MM.1S (cell line): Measurements from ENCODE around the gene PILRB.
"Not testable (repeated sequence)": the region's sequence is repeated elsewhere in the genome, so short reads cannot be mapped to it uniquely, and the experiment has no call there.

Experiments
- DNase-seq: peaks from one replicate; pipeline ENCODE4 v3.0.0-alpha.2; 2015
- H2AFZ ChIP-seq: fragments of 300-600 bp; sonication (generic); 2 replicates; pipeline ENCODE4 v1.6.0; 2016; ENCODE audit warnings: antibody characterized with exemption, low read length
- H3F3A ChIP-seq: fragments of 300-600 bp; sonication (generic); 2 replicates; pipeline ENCODE4 v1.6.1; 2016; ENCODE audit warnings: mild to moderate bottlenecking, antibody characterized with exemption, low read length, moderate library complexity, mixed read lengths; ENCODE audit not compliant: insufficient read depth
- H3K27ac ChIP-seq: fragments of 300-600 bp; sonication (generic); 2 replicates; pipeline ENCODE4 v1.5.1; 2016; ENCODE audit warnings: mild to moderate bottlenecking, low read length
- H3K27me3 ChIP-seq: fragments of 300-600 bp; sonication (generic); replicated peaks from 2 replicates; pipeline ENCODE4 v1.6.0; 2016; ENCODE audit warnings: low read length; ENCODE audit not compliant: insufficient read depth
- H3K36me3 ChIP-seq: fragments of 300-600 bp; sonication (generic); replicated peaks from 2 replicates; pipeline ENCODE4 v1.6.1; 2016; ENCODE audit warnings: mild to moderate bottlenecking, low read length, mixed read lengths; ENCODE audit not compliant: insufficient read depth
- H3K4me1 ChIP-seq: fragments of 300-600 bp; sonication (generic); 2 replicates; pipeline ENCODE4 v1.6.1; 2016; ENCODE audit warnings: low read length, mixed read lengths
- H3K4me2 ChIP-seq: fragments of 300-600 bp; sonication (generic); 2 replicates; pipeline ENCODE4 v1.6.0; 2016; ENCODE audit warnings: low read depth, low read length
- H3K4me3 ChIP-seq: fragments of 300-600 bp; sonication (generic); 2 replicates; pipeline ENCODE4 v1.5.1; 2016; ENCODE audit warnings: low read length, mixed read lengths
- H3K79me2 ChIP-seq: fragments of 300-600 bp; sonication (generic); 2 replicates; pipeline ENCODE4 v1.6.1; 2016; ENCODE audit warnings: mixed run types, low read length, mixed read lengths
- H3K9ac ChIP-seq: fragments of 300-600 bp; sonication (generic); 2 replicates; pipeline ENCODE4 v1.6.1; 2016; ENCODE audit warnings: low read length, mixed read lengths
- H3K9me2 ChIP-seq: fragments of 300-600 bp; sonication (generic); replicated peaks from 2 replicates; pipeline ENCODE4 v1.6.1; 2016; ENCODE audit warnings: mild to moderate bottlenecking, low read length, mixed read lengths; ENCODE audit not compliant: insufficient read depth
- H3K9me3 ChIP-seq: fragments of 300-600 bp; sonication (generic); replicated peaks from 2 replicates; pipeline ENCODE4 v1.6.1; 2016; ENCODE audit warnings: mild to moderate bottlenecking, low read length, mixed read lengths; ENCODE audit not compliant: insufficient read depth
- H4K20me1 ChIP-seq: fragments of 300-600 bp; sonication (generic); 2 replicates; pipeline ENCODE4 v1.6.1; 2016; ENCODE audit warnings: mild to moderate bottlenecking, low read length, moderate library complexity, mixed read lengths; ENCODE audit not compliant: insufficient read depth
- CTCF ChIP-seq: fragments of 300-600 bp; sonication (generic); IDR thresholded peaks from 2 replicates; pipeline ENCODE4 v1.5.1; 2016; ENCODE audit warnings: antibody characterized with exemption, low read length, mixed read lengths
- EZH2 ChIP-seq: fragments of 300-600 bp; sonication (generic); optimal IDR thresholded peaks from 2 replicates; pipeline ENCODE3; 2017; ENCODE audit warnings: low read depth, mild to moderate bottlenecking, antibody characterized with exemption, low read length, mixed read lengths
- EZH2phosphoT487 ChIP-seq: fragments of 300-600 bp; sonication (generic); IDR thresholded peaks from 2 replicates; pipeline ENCODE4 v1.6.1; 2018; ENCODE audit warnings: antibody characterized with exemption, low read length

The PILRB gene

DNA sequence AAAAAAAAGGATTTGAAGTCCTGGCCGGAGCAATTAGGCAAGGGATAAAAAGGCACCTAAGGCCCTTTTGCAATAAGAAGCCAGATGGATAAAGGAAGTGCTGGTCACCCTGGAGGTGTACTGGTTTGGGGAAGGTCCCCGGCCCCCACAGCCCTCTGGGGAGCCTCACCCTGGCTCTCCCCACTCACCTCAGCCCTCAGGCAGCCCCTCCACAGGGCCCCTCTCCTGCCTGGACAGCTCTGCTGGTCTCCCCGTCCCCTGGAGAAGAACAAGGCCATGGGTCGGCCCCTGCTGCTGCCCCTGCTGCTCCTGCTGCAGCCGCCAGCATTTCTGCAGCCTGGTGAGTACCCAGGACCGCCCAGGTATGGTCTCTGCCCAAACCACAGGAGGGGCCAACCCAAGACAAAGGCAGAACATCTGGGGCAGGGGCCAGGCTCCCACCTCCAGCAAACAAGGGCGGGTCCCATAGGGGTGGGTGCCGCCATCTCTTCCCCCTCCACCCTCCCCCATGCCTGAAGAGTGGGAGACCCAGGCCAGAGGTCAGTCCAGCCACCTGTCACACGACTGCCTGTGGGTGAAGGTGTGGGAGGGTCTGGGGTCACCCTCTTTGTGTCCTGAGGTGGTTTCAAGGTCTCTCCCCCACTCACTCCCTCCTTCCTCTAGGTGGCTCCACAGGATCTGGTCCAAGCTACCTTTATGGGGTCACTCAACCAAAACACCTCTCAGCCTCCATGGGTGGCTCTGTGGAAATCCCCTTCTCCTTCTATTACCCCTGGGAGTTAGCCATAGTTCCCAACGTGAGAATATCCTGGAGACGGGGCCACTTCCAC is at the start of gene PILRB:
Gene PILRB, plus strand, starts transcription at position 91 of the 830 bp plus-strand sequence. Its CDS starts 186 bp downstream, at position 277.
- H3K36me3 ChIP-seq, result peaks cover 7% of the 10 kb centered on the region; the same call in 1 of the 2 replicates
- no peak within 1 kb of the TSS for H3K4me2 ChIP-seq

DNA sequence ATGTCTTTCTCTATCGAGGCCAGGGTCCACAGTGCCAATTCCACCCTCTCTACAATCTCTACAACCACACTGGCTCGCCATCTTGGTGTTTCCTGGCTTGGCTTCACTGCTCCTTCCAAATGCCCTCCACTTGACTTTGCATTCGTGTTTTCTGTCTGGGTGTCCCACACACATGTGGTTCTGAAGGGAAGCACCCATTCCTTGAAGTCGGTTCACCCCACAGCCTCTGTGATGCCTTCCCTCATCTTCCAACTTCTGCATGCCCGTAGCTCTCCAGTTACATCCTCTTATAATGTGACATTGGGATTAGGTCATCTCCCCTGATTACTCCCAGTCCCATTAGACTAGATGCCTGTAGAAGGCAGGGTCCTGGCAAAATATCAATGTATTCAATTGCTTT is 39.6 kb upstream of the PILRB start:
- H4K20me1 ChIP-seq, H3K4me3 ChIP-seq, H3K9me2 ChIP-seq, H2AFZ ChIP-seq, H3K27ac ChIP-seq, H3F3A ChIP-seq, H3K79me2 ChIP-seq, H3K9me3 ChIP-seq, H3K36me3 ChIP-seq, H3K4me2 ChIP-seq, H3K9ac ChIP-seq, H3K27me3 ChIP-seq, H3K4me1 ChIP-seq, DNase-seq: not testable (repeated sequence)

More for the DNA sequence above, at the start of gene PILRB:
- H3K4me1 ChIP-seq, result no peaks in the 10 kb centered on the region
- no peak within 1 kb of the TSS for H3K4me3 ChIP-seq
- TF ChIP-seq EZH2 (no peak), CTCF (no peak), EZH2phosphoT487 (no peak)
- H4K20me1 ChIP-seq, result no peaks in the 10 kb centered on the region
- H3K79me2 ChIP-seq, result no peaks in the 10 kb centered on the region
- DNase-seq, result no peak
- H3K9me2 ChIP-seq, result no peaks in the 10 kb centered on the region
- H3K27me3 ChIP-seq, result no peaks in the 10 kb centered on the region
- peaks cover 2% of the 10 kb centered on the region for H3F3A ChIP-seq
- H3K9me3 ChIP-seq, result no peaks in the 10 kb centered on the region
- no peak within 1 kb of the TSS for H3K9ac ChIP-seq
- no peak within 1 kb of the TSS for H2AFZ ChIP-seq
- H3K27ac ChIP-seq, result no peak within 1 kb of the TSS

- not testable (repeated sequence) for H3K4me2 ChIP-seq, H4K20me1 ChIP-seq, H3K4me3 ChIP-seq, H2AFZ ChIP-seq, DNase-seq, H3K36me3 ChIP-seq, H3K4me1 ChIP-seq, H3K27ac ChIP-seq, H3K9me3 ChIP-seq, H3K9me2 ChIP-seq, H3K79me2 ChIP-seq, H3K9ac ChIP-seq, H3F3A ChIP-seq, H3K27me3 ChIP-seq
Observed at GRCh38 chr7:100321648-100322047, 36.3 kb upstream of the PILRB start.

- not testable (repeated sequence) for H3K27ac ChIP-seq, H3K36me3 ChIP-seq, H3K27me3 ChIP-seq, H4K20me1 ChIP-seq, H3K9me3 ChIP-seq, H2AFZ ChIP-seq, DNase-seq, H3K9me2 ChIP-seq, H3K4me2 ChIP-seq, H3K79me2 ChIP-seq, H3K4me3 ChIP-seq, H3K4me1 ChIP-seq, H3K9ac ChIP-seq, H3F3A ChIP-seq
Observed at GRCh38 chr7:100324194-100324593, 33.7 kb upstream of the PILRB start.

DNA sequence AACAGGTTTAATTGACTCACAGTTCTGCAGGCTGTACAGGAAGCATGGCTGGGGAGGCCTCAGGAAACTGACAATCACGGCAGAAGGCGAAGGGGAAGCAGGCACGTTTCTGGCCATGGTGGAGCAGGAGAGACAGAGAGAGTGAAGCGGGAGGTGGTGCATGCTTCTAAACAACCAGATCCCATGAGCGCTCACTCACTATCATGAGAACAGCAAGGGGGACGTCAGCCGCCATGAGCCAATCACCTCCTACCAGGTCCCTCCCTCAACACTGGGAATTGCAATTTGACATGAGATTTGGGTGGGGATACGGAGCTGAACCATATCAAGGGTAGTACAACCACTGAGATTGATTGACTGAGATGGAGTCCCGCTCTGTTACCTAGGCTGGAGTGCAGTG is 32.2 kb upstream of the PILRB start:
- not testable (repeated sequence) for DNase-seq, H3K4me3 ChIP-seq

DNA sequence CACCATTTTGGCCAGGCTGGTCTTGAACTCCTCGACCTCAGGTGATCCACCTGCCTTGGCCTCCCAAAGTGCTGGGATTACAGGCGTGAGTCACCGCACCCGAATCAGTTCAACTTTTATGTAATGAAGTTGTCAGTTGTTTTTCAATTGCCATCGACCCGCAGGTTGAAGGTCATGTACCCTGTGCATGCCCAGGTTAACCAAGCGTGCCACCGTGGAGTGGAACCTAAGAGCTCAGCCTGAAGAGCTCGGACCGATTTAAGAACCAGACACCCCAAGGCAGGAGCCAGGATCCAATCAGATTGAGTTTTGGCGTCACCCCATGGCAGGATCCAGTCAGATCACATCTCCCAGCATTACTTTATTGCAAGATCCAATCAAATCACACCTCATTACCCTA is 31.0 kb upstream of the PILRB start:
- not testable (repeated sequence) for H3K79me2 ChIP-seq, H3F3A ChIP-seq, H3K9me2 ChIP-seq, H3K4me2 ChIP-seq, H3K9me3 ChIP-seq, H3K9ac ChIP-seq, DNase-seq, H2AFZ ChIP-seq, H4K20me1 ChIP-seq, H3K4me1 ChIP-seq, H3K27me3 ChIP-seq, H3K4me3 ChIP-seq, H3K27ac ChIP-seq, H3K36me3 ChIP-seq

More for the DNA sequence above, 32.2 kb upstream of the PILRB start:
- H3F3A ChIP-seq, H3K4me1 ChIP-seq, H3K27ac ChIP-seq, H3K4me2 ChIP-seq, H3K36me3 ChIP-seq, H3K27me3 ChIP-seq, H3K79me2 ChIP-seq, H2AFZ ChIP-seq, H3K9me2 ChIP-seq, H3K9ac ChIP-seq, H4K20me1 ChIP-seq, H3K9me3 ChIP-seq: not testable (repeated sequence)
